H1 (cell line): Measurements from ENCODE around the gene TXLNG. TPM values are rescaled to one million over a fixed set of nuclear protein-coding genes. Genes with fewer than 3 reads are reported as not detected.

Source experiments
- JUND ChIP-seq: IDR thresholded peaks from 2 replicates; pipeline ENCODE4 v1.6.1; 2011; ENCODE audit warnings: mild to moderate bottlenecking, improper control_type of control experiment, low read length
- KDM5A ChIP-seq: fragments of 200-600 bp; IDR thresholded peaks from 2 replicates; pipeline ENCODE4 v1.7.1; 2012; ENCODE audit warnings: mild to moderate bottlenecking, low read length, inconsistent platforms, mixed read lengths
- MAFK ChIP-seq: IDR thresholded peaks from 2 replicates; pipeline ENCODE4 v1.6.1; 2012; ENCODE audit warnings: low read depth, mild to moderate bottlenecking, improper control_type of control experiment, low read length
- NRF1 ChIP-seq: IDR thresholded peaks from 2 replicates; pipeline ENCODE4 v1.6.1; 2011; ENCODE audit warnings: mild to moderate bottlenecking, low read depth, low read length, improper control_type of control experiment
- PHF8 ChIP-seq: fragments of 200-600 bp; sonication (generic); conservative IDR thresholded peaks from 2 replicates; pipeline ENCODE4 v1.7.1; 2012; ENCODE audit warnings: low read depth, mild to moderate bottlenecking, inconsistent platforms, low read length, moderate library complexity
- SIX5 ChIP-seq: IDR thresholded peaks from 2 replicates; pipeline ENCODE4 v1.6.1; 2011; ENCODE audit warnings: mild to moderate bottlenecking, low read depth, low read length
- SUZ12 ChIP-seq: fragments of 200-600 bp; sonication (generic); IDR thresholded peaks from 2 replicates; pipeline ENCODE4 v1.6.1; 2012; ENCODE audit warnings: mild to moderate bottlenecking, inconsistent platforms, low read length, moderate library complexity, mixed read lengths
- TAF1 ChIP-seq: IDR thresholded peaks from 2 replicates; pipeline ENCODE4 v1.6.1; 2011; ENCODE audit warnings: mild to moderate bottlenecking, low read depth, low read length
- polyA plus RNA-seq, 7 experiments: library from polyadenylated mRNA; depleted of rRNA in 3 of 7; stranded (reverse) in 5 of 7; unstranded in 2 of 7; fragments of >200 nt in 5 of 7; fragments of 200-250 nt in 2 of 7; gene quantifications; 1 replicate in 5 of 7; 2 replicates in 1 of 7; 4 replicates in 1 of 7; pipeline versions ENCODE4 v1.2.1 to v1.2.3, GENCODE V29; 2011 to 2013; ENCODE audit warnings: missing spikeins in 2 of 7, mixed read lengths in 2 of 7
- total RNA-seq: library from RNA; stranded (reverse); fragmentation: NEBNext Ultra II Directional; extraction: Animal tissue kit (Norgen Biotek cat#: 25700); gene quantifications from 2 replicates; pipeline ENCODE4 v1.2.1, GENCODE V29; 2021
- TF ChIP-seq, protein P1 (sequence below): fragments of 300-600 bp; sonication (generic); IDR thresholded peaks from 2 replicates; pipeline ENCODE4 v1.7.1; 2012; ENCODE audit warnings: low read length, moderate library complexity, mild to moderate bottlenecking, inconsistent platforms; ENCODE audit not compliant: insufficient replicate concordance

Gene TXLNG
- total and polyA plus RNA-seq, 2 of the 8 experiments (the other 6 are each of a cell fraction or from before 2014, with no cell fraction given) = 32.9 to 42.9 TPM

DNA sequence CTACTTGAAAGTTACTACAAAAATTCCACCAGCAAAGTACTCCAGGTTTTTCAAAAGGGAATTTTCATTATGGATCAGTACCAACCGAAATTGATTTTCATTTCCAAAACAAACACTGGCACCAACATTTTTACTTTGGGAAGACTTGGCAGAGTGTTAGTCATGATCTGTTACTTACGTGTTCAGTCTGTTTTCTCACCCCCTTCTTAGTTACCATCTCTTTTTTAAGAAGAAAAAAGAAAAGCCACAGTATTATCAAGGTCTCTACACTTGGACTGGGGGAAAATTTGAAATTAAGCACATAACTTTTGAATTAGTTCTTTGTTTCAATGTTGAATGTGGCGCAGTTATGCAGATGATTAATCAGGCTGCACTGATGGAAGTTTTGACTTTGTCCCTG lies 56.4 kb downstream of the TXLNG start (continued):
- TF ChIP-seq, protein P1, sequence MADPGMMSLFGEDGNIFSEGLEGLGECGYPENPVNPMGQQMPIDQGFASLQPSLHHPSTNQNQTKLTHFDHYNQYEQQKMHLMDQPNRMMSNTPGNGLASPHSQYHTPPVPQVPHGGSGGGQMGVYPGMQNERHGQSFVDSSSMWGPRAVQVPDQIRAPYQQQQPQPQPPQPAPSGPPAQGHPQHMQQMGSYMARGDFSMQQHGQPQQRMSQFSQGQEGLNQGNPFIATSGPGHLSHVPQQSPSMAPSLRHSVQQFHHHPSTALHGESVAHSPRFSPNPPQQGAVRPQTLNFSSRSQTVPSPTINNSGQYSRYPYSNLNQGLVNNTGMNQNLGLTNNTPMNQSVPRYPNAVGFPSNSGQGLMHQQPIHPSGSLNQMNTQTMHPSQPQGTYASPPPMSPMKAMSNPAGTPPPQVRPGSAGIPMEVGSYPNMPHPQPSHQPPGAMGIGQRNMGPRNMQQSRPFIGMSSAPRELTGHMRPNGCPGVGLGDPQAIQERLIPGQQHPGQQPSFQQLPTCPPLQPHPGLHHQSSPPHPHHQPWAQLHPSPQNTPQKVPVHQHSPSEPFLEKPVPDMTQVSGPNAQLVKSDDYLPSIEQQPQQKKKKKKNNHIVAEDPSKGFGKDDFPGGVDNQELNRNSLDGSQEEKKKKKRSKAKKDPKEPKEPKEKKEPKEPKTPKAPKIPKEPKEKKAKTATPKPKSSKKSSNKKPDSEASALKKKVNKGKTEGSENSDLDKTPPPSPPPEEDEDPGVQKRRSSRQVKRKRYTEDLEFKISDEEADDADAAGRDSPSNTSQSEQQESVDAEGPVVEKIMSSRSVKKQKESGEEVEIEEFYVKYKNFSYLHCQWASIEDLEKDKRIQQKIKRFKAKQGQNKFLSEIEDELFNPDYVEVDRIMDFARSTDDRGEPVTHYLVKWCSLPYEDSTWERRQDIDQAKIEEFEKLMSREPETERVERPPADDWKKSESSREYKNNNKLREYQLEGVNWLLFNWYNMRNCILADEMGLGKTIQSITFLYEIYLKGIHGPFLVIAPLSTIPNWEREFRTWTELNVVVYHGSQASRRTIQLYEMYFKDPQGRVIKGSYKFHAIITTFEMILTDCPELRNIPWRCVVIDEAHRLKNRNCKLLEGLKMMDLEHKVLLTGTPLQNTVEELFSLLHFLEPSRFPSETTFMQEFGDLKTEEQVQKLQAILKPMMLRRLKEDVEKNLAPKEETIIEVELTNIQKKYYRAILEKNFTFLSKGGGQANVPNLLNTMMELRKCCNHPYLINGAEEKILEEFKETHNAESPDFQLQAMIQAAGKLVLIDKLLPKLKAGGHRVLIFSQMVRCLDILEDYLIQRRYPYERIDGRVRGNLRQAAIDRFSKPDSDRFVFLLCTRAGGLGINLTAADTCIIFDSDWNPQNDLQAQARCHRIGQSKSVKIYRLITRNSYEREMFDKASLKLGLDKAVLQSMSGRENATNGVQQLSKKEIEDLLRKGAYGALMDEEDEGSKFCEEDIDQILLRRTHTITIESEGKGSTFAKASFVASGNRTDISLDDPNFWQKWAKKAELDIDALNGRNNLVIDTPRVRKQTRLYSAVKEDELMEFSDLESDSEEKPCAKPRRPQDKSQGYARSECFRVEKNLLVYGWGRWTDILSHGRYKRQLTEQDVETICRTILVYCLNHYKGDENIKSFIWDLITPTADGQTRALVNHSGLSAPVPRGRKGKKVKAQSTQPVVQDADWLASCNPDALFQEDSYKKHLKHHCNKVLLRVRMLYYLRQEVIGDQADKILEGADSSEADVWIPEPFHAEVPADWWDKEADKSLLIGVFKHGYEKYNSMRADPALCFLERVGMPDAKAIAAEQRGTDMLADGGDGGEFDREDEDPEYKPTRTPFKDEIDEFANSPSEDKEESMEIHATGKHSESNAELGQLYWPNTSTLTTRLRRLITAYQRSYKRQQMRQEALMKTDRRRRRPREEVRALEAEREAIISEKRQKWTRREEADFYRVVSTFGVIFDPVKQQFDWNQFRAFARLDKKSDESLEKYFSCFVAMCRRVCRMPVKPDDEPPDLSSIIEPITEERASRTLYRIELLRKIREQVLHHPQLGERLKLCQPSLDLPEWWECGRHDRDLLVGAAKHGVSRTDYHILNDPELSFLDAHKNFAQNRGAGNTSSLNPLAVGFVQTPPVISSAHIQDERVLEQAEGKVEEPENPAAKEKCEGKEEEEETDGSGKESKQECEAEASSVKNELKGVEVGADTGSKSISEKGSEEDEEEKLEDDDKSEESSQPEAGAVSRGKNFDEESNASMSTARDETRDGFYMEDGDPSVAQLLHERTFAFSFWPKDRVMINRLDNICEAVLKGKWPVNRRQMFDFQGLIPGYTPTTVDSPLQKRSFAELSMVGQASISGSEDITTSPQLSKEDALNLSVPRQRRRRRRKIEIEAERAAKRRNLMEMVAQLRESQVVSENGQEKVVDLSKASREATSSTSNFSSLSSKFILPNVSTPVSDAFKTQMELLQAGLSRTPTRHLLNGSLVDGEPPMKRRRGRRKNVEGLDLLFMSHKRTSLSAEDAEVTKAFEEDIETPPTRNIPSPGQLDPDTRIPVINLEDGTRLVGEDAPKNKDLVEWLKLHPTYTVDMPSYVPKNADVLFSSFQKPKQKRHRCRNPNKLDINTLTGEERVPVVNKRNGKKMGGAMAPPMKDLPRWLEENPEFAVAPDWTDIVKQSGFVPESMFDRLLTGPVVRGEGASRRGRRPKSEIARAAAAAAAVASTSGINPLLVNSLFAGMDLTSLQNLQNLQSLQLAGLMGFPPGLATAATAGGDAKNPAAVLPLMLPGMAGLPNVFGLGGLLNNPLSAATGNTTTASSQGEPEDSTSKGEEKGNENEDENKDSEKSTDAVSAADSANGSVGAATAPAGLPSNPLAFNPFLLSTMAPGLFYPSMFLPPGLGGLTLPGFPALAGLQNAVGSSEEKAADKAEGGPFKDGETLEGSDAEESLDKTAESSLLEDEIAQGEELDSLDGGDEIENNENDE = no peak
- TF ChIP-seq NRF1 = no peak
- no peak for TF ChIP-seq TAF1
- TF ChIP-seq SUZ12 = no peak
- no peak for TF ChIP-seq PHF8
- TF ChIP-seq JUND = no peak
- no peak for TF ChIP-seq KDM5A
- TF ChIP-seq MAFK = no peak
- no peak for TF ChIP-seq SIX5
- TF ChIP-seq, all 59 proteins: peak for 0
